HepG2 (cell line): ENCODE measurements around the gene SLC2A6. TPM values are rescaled to one million over a fixed set of nuclear protein-coding genes. Genes with fewer than 3 reads are reported as not detected.

Experiments used
- ARNTL ChIP-seq: sonication (generic); formaldehyde crosslinking; IDR thresholded peaks from 2 replicates; pipeline ENCODE4 v1.4.0; 2020; ENCODE audit warnings: mild to moderate bottlenecking, missing genetic modification reagents
- ATRX ChIP-seq: sonication (generic); formaldehyde crosslinking; IDR thresholded peaks from 2 replicates; pipeline ENCODE4 v1.4.0; 2020; ENCODE audit warnings: missing genetic modification reagents, borderline replicate concordance
- CEBPG ChIP-seq: IDR thresholded peaks from 2 replicates; pipeline ENCODE4 v1.6.1; 2016
- PHB2 ChIP-seq: fragments of 450-650 bp; IDR thresholded peaks from 2 replicates; pipeline ENCODE4 v1.6.1; 2018; ENCODE audit not compliant: partially characterized antibody
- POLR2AphosphoS2 ChIP-seq: IDR thresholded peaks from 2 replicates; pipeline ENCODE4 v1.6.1; 2011; ENCODE audit warnings: low read depth, low read length, improper control_type of control experiment
- YEATS4 ChIP-seq: sonication (generic); formaldehyde crosslinking; IDR thresholded peaks from 2 replicates; pipeline ENCODE4 v1.4.0; 2020; ENCODE audit warnings: missing genetic modification reagents, borderline replicate concordance
- ZNF101 ChIP-seq: sonication (generic); formaldehyde crosslinking; IDR thresholded peaks from 2 replicates; pipeline ENCODE4 v1.4.0; 2020; ENCODE audit warnings: mild to moderate bottlenecking, low read depth, missing genetic modification reagents, borderline replicate concordance
- ZNF572 ChIP-seq: sonication (generic); formaldehyde crosslinking; IDR thresholded peaks from 2 replicates; pipeline ENCODE4 v1.5.1; 2020; ENCODE audit warnings: mild to moderate bottlenecking, missing genetic modification reagents
- ZNF589 ChIP-seq: sonication (generic); formaldehyde crosslinking; conservative IDR thresholded peaks from 2 replicates; pipeline ENCODE4 v1.8.0; 2022; ENCODE audit warnings: mild to moderate bottlenecking, moderate library complexity, missing genetic modification reagents
- ZNF761 ChIP-seq: sonication (generic); formaldehyde crosslinking; conservative IDR thresholded peaks from 2 replicates; pipeline ENCODE4 v1.4.0; 2020; ENCODE audit warnings: mild to moderate bottlenecking, missing genetic modification reagents
- polyA plus RNA-seq, 8 experiments: library from polyadenylated mRNA; depleted of rRNA in 3 of 8; stranded (reverse) in 7 of 8; unstranded in 1 of 8; fragments of >200 nt; fragmentation: Illumina TruSeq in 4 of 8; extraction: Trizol in 4 of 8; gene quantifications; 2 replicates each; pipeline versions ENCODE4 v1.2.1 to v1.2.3, GENCODE V29; 2011 to 2016; ENCODE audit warnings: low read depth in 4 of 8, missing spikeins in 1 of 8, mixed read lengths in 1 of 8; ENCODE audit not compliant: insufficient read depth in 1 of 8
- total RNA-seq, 5 experiments: library from RNA; depleted of rRNA; stranded (reverse); fragments of >200 nt; fragmentation: Illumina TruSeq; extraction: Trizol; gene quantifications; 2 replicates each; pipeline ENCODE4 v1.2.3, GENCODE V29; 2016; ENCODE audit warnings: low read depth in 1 of 5
- TF ChIP-seq, protein P1 (sequence below): sonication (generic); formaldehyde crosslinking; IDR thresholded peaks from 2 replicates; pipeline ENCODE4 v1.4.0; 2020; ENCODE audit warnings: mild to moderate bottlenecking, missing genetic modification reagents, borderline replicate concordance
- TF ChIP-seq, protein P2 (sequence below): sonication (generic); formaldehyde crosslinking; IDR thresholded peaks from 2 replicates; pipeline ENCODE4 v1.4.0; 2020; ENCODE audit warnings: mild to moderate bottlenecking, missing genetic modification reagents
- TF ChIP-seq, protein P3 (sequence below): sonication (generic); formaldehyde crosslinking; IDR thresholded peaks from 2 replicates; pipeline ENCODE4 v1.4.0; 2020; ENCODE audit warnings: missing genetic modification reagents, borderline replicate concordance
- TF ChIP-seq, protein P4 (sequence below): IDR thresholded peaks from 2 replicates; pipeline ENCODE4 v1.6.1; 2018; ENCODE audit warnings: missing genetic modification reagents
- TF ChIP-seq, protein P5 (sequence below): sonication (generic); formaldehyde crosslinking; IDR thresholded peaks from 2 replicates; pipeline ENCODE4 v1.4.0; 2020; ENCODE audit warnings: mild to moderate bottlenecking, missing genetic modification reagents

Gene SLC2A6
- total and polyA plus RNA-seq, 2 of the 13 experiments (the other 11 are each of a cell fraction or from before 2014, with no cell fraction given), result 4.1 to 15.0 TPM

GRCh38 chr9:133477992-133478850 lies 678 bp downstream of the SLC2A6 start (continued):
- TF ChIP-seq, protein P1, sequence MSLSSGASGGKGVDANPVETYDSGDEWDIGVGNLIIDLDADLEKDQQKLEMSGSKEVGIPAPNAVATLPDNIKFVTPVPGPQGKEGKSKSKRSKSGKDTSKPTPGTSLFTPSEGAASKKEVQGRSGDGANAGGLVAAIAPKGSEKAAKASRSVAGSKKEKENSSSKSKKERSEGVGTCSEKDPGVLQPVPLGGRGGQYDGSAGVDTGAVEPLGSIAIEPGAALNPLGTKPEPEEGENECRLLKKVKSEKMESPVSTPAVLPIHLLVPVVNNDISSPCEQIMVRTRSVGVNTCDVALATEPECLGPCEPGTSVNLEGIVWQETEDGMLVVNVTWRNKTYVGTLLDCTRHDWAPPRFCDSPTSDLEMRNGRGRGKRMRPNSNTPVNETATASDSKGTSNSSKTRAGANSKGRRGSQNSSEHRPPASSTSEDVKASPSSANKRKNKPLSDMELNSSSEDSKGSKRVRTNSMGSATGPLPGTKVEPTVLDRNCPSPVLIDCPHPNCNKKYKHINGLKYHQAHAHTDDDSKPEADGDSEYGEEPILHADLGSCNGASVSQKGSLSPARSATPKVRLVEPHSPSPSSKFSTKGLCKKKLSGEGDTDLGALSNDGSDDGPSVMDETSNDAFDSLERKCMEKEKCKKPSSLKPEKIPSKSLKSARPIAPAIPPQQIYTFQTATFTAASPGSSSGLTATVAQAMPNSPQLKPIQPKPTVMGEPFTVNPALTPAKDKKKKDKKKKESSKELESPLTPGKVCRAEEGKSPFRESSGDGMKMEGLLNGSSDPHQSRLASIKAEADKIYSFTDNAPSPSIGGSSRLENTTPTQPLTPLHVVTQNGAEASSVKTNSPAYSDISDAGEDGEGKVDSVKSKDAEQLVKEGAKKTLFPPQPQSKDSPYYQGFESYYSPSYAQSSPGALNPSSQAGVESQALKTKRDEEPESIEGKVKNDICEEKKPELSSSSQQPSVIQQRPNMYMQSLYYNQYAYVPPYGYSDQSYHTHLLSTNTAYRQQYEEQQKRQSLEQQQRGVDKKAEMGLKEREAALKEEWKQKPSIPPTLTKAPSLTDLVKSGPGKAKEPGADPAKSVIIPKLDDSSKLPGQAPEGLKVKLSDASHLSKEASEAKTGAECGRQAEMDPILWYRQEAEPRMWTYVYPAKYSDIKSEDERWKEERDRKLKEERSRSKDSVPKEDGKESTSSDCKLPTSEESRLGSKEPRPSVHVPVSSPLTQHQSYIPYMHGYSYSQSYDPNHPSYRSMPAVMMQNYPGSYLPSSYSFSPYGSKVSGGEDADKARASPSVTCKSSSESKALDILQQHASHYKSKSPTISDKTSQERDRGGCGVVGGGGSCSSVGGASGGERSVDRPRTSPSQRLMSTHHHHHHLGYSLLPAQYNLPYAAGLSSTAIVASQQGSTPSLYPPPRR (CRISPR knock-in tag), result peak; percentile 58; the same call in 1 of the 2 replicates
- TF ChIP-seq YEATS4 (CRISPR knock-in tag) (no peak; the same call in 1 of the 2 replicates), PHB2 (no peak), ZNF101 (CRISPR knock-in tag) (no peak), CEBPG (CRISPR knock-in tag) (0 out of 2 replicates have a peak, but pooled peaks have one; percentile 15), POLR2AphosphoS2 (no peak), ATRX (CRISPR knock-in tag) (no peak), ZNF572 (CRISPR knock-in tag) (peak; percentile 84; the same call in 1 of the 2 replicates), ARNTL (CRISPR knock-in tag) (peak; percentile 55; the same call in 1 of the 2 replicates), ZNF761 (CRISPR knock-in tag) (no peak), ZNF589 (CRISPR knock-in tag) (no peak)
- TF ChIP-seq, protein P2, sequence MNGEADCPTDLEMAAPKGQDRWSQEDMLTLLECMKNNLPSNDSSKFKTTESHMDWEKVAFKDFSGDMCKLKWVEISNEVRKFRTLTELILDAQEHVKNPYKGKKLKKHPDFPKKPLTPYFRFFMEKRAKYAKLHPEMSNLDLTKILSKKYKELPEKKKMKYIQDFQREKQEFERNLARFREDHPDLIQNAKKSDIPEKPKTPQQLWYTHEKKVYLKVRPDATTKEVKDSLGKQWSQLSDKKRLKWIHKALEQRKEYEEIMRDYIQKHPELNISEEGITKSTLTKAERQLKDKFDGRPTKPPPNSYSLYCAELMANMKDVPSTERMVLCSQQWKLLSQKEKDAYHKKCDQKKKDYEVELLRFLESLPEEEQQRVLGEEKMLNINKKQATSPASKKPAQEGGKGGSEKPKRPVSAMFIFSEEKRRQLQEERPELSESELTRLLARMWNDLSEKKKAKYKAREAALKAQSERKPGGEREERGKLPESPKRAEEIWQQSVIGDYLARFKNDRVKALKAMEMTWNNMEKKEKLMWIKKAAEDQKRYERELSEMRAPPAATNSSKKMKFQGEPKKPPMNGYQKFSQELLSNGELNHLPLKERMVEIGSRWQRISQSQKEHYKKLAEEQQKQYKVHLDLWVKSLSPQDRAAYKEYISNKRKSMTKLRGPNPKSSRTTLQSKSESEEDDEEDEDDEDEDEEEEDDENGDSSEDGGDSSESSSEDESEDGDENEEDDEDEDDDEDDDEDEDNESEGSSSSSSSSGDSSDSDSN (CRISPR knock-in tag), result peak; percentile 69; the same call in 1 of the 2 replicates
- TF ChIP-seq, protein P3, sequence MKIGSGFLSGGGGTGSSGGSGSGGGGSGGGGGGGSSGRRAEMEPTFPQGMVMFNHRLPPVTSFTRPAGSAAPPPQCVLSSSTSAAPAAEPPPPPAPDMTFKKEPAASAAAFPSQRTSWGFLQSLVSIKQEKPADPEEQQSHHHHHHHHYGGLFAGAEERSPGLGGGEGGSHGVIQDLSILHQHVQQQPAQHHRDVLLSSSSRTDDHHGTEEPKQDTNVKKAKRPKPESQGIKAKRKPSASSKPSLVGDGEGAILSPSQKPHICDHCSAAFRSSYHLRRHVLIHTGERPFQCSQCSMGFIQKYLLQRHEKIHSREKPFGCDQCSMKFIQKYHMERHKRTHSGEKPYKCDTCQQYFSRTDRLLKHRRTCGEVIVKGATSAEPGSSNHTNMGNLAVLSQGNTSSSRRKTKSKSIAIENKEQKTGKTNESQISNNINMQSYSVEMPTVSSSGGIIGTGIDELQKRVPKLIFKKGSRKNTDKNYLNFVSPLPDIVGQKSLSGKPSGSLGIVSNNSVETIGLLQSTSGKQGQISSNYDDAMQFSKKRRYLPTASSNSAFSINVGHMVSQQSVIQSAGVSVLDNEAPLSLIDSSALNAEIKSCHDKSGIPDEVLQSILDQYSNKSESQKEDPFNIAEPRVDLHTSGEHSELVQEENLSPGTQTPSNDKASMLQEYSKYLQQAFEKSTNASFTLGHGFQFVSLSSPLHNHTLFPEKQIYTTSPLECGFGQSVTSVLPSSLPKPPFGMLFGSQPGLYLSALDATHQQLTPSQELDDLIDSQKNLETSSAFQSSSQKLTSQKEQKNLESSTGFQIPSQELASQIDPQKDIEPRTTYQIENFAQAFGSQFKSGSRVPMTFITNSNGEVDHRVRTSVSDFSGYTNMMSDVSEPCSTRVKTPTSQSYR, result no peak
- TF ChIP-seq, protein P4, sequence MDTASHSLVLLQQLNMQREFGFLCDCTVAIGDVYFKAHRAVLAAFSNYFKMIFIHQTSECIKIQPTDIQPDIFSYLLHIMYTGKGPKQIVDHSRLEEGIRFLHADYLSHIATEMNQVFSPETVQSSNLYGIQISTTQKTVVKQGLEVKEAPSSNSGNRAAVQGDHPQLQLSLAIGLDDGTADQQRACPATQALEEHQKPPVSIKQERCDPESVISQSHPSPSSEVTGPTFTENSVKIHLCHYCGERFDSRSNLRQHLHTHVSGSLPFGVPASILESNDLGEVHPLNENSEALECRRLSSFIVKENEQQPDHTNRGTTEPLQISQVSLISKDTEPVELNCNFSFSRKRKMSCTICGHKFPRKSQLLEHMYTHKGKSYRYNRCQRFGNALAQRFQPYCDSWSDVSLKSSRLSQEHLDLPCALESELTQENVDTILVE (CRISPR knock-in tag), result 0 out of 2 replicates have a peak, but pooled peaks have one; percentile 9
- TF ChIP-seq, protein P5, sequence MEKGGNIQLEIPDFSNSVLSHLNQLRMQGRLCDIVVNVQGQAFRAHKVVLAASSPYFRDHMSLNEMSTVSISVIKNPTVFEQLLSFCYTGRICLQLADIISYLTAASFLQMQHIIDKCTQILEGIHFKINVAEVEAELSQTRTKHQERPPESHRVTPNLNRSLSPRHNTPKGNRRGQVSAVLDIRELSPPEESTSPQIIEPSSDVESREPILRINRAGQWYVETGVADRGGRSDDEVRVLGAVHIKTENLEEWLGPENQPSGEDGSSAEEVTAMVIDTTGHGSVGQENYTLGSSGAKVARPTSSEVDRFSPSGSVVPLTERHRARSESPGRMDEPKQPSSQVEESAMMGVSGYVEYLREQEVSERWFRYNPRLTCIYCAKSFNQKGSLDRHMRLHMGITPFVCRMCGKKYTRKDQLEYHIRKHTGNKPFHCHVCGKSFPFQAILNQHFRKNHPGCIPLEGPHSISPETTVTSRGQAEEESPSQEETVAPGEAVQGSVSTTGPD (CRISPR knock-in tag), result 0 out of 2 replicates have a peak, but pooled peaks have one; percentile 47
